GM18909 (cell line): ENCODE measurements around the gene CLSTN1.
"Not testable (repeated sequence)": the region's sequence is repeated elsewhere in the genome, so short reads cannot be mapped to it uniquely, and the experiment has no call there.

Experiments
- ATAC-seq: cut with Tn5 transposase; IDR thresholded peaks from one replicate; pipeline ENCODE4 v1.9.1; 2021; ENCODE audit warnings: mild to moderate bottlenecking; ENCODE audit not compliant: unreplicated experiment, poor library complexity

Gene CLSTN1

GRCh38 chr1:9770298-9770697 is 53.5 kb downstream of the CLSTN1 start:
- no peak for ATAC-seq

DNA sequence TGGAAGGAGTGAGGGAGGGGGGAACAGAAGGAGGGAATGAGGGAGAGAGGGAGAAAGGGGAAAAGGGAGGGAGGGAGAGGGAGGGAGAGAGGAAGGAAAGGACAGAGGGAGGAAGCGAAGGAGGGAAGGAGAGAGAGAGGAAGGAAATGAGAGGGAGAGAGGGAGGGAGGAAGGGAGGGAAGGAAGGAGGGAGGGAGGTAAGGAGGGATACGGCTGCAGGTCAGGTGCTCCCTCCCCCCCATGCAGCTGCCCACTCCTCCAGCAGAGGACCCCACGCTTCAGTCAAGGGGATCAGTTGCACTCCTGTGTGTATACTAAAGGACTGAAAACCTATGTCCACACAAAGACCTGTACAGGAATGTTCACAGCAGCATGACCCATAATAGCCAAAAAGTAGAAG is 54.8 kb downstream of the CLSTN1 start:
- ATAC-seq = no peak

DNA sequence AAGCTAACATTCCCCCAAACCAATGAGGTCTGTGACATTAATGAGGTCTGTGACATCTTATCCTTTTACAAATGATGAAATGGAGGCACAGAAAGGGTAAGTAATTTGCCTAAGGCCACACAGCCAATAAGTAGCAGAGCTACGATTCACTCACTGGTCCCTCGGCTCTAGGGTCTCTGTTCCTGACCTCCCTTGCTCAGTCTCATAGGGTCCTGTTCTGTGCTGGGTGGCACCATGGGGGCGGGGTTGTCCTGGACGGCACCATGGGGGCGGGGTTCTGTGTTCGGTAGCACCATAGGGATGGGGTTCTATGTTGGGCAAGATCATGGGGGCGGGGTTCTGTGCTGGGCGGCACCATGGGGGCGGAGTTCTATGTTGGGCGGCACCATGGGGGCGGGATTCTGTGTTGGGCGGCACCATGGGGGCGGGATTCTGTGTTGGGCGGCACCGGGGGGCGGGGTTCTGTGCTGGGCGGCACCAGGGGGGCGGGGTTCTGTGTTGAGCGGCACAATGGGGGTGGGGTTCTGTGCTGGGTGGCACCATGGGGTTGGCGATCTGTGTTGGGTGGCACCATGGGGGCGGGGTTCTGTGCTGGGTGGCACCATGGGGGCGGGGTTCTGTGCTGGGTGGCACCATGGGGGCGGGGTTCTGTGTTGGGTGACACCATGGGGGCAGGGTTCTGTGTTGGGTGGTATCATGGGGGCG is 55.6 kb downstream of the CLSTN1 start:
- no peak for ATAC-seq

DNA sequence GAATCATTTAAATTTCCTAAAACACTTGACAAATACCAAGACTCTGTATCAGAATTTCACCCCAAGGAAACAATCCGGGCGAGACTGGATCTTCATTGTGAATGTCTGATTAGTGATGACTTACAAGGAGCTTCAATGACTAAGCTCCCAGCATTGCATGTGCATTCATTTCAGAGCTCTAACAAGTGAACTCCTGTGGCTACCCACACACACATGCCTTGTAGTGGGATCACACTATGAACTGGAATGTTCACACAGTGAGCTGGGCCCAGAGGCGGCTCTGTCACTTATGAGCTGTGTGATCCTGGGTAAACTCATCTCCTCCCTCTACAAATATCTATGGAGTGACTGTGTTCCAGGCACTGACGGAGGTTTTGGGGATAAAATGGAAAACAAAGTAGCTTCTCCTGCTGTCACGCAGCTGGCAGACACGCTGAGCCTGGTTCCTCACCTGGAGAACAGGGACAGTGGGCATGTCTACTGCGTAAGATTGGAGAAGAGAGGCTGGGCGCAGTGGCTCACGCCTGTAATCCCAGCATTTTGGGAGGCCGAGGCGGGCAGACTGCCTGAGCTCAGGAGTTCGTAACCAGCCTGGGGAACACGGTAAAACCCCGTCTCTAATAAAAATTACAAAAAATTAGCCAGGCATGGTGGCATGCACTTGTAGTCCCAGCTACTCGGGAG is 56.9 kb downstream of the CLSTN1 start:
- ATAC-seq = no peak

DNA sequence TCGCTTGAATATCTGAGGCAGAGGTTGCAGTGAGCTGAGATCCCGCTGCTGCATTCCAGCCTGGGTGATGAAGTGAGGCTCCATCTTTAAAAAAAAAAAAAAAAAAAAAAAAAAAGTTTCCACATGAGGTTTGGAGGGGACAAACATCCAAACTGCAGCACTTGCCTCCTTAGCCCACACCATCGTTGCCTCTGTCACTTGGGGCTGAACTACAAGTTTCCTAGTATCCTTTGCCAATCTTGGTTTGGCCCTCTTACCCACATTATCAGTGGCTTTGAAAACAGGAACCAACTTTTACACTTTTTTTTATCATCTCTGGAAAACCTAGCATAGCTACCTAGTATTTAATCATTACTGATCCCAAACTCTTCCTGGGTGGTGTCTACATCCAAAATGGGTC is 59.2 kb downstream of the CLSTN1 start:
- ATAC-seq = no peak

- no peak for ATAC-seq
These were observed 59.9 kb downstream of the CLSTN1 start for GRCh38 chr1:9763914-9764313.

DNA sequence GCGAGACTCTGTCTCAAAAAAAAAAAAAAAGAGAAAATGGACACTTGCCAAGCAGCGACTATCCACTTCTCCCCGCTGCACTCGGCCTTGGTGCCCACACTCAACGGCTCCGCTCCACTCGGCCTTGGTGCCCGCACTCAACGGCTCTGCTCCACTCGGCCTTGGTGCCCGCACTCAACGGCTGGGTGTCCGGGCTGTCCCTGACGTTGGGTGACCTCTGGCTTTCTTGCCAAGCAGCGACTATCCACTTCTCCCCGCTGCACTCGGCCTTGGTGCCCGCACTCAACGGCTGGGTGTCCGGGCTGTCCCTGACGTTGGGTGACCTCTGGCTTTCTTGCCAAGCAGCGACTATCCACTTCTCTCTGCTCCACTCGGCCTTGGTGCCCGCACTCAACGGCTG is 61.3 kb downstream of the CLSTN1 start:
- ATAC-seq = not testable (repeated sequence)

DNA sequence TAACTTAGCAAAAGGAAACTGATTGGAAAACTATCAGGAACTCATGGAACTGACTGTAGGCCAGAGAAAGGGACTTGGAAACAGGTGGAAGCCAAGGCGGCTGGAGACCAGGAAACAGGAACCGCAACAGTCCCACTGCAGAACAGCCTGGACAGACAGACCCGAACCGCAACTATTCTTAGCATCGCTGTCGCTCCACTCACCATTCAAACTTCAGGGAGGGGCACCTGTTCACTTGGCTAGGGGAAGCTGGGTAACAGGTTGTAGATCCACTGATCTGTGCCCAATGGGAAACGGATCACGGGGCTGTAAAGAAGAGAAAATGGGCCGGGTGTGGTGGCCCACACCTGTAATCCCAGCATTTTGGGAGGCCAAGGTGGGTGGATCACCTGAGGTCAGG is 61.9 kb downstream of the CLSTN1 start:
- ATAC-seq = no peak

DNA sequence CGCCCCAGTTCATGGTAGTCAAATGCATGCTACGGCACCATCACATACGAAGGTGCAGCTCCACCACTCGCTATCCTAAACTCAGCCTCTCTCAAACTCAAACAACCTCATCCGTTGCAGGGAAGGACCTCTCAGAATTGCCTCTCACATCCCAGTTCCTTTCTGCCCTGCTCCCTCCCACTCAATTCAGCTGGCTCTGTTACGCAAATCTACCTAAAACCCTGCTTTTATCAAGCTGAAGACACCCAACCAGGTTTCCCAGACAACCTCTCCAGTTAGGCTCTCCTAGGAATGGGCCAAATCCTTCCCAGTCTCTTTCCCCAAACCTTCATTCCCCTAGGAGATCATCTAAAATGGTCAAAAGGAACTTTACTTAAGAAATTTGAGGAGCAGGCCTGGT is 62.9 kb downstream of the CLSTN1 start:
- ATAC-seq = no peak

DNA sequence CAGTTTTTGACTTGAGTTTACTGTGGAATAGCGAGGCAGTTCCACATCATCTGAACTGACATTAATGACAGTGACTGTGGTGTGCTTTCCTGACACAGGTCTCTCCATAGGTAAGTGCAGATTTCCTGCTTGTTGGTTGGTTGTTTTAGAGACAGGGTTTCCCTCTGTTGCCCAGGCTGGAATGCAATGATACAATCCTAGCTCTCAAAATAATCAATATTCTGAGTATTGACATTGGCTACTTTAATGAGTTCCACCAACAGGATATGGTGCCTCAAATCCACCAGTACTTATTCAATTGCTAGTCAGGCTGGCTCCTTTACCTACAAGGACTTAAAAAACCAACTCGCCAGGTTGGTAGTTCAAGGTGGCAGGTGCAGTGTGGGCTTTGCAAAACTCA is 63.8 kb downstream of the CLSTN1 start:
- no peak for ATAC-seq

GRCh38 chr1:9758559-9759121 is 65.1 kb downstream of the CLSTN1 start:
- ATAC-seq = no peak

DNA sequence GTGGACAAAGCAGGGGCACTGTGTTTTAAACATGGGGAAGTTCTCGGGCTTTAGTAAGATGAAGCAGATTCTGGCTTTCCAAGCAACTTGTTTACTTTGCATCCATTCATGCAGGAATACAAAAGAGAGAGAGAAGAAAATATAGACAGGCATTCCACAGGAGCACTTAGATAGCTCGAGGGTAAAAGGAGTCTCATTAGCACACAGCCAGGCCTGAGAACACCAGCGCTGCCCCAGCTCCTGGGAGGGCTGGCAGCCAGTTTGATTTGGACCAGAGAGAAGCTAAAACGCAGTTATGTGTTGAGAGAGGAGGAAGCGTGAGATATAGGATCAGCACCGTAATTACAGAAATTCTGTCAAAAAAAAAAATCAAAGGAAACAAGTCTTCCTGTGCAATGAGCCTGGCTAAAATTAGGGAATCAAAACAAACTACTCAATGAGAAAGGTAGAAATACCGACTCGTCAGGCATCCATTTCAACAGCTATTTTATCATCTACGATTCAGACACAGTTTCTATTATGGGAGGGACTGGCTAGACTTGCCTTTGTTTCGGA is 68.2 kb downstream of the CLSTN1 start:
- no peak for ATAC-seq

GRCh38 chr1:9753121-9753531 is 70.6 kb downstream of the CLSTN1 start:
- ATAC-seq = no peak

DNA sequence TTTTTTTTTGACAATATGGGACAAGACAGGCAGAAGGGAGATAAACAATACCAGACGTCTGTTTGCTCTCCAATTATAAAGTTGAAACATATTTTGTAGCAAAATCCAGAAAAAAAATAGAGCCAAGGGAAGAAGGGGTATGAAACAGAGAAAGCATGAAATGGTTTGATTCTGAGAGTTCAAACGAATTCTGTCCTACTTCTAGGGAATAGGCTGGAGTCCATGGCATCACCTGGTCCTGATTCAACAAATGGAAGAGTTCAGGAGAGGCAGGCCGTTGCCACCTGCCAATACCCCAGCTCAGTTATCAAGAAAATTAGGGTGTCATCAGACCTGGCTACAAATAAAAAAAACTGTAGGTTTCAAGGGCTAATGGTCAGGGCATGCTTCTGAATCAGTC is 71.8 kb downstream of the CLSTN1 start:
- ATAC-seq = no peak

GRCh38 chr1:9749361-9749760 is 74.4 kb downstream of the CLSTN1 start:
- ATAC-seq = no peak

GRCh38 chr1:9748391-9748790 is 75.4 kb downstream of the CLSTN1 start:
- not testable (repeated sequence) for ATAC-seq

DNA sequence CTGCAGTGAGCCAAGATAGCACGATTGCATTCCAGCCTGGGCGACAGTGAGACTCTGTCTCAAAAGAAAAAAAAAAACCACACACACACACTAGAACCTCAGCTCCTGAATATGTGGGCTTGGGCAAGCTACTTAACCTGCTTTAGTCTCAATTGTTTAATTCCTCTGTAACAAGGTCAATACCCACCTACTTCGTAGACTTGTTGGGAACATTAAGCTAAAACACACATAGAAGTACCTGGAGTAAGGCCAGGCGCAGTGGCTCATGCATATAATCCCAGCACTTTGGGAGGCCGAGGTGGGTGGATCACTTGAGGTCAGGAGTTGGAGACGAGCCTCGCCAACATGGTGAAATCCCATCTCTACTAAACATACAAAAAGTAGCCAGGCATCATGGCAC is 77.1 kb downstream of the CLSTN1 start:
- ATAC-seq = no peak

GRCh38 chr1:9746211-9746610 is 77.6 kb downstream of the CLSTN1 start:
- ATAC-seq = no peak

DNA sequence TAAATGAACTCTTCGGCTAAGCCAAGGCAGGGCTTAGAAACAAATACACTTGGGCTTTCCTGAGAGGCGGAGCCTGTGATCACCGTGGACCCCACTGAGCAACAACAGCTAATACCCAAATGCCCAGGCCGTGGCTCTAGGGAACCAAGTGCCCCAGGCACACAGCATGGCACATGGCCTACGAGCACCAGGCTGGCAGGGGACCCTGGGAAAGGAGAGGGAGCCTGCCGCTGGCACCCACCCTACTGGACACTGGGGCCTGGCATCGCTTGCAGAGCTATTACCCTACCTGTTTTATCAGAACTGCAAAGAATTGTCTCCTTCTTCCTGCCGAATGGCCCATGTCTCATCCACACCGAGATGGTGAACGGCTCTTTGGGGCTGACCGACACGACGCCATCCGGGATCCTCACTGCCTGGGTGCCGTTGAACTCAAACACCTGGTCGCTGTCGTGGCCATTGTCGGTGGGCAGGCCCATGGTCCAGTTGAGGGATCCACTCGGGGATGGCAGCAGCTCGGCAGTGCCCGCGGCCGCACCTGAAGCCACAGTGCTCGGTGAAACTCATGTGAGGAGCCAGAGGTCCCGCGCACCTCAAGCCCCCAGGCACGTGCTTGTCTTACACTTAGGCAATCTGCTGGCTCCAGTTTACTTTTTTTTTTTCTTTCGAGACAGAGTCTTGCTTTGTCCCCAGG is 79.5 kb downstream of the CLSTN1 start:
- no peak for ATAC-seq

- no peak for ATAC-seq
These were observed 86.1 kb downstream of the CLSTN1 start for GRCh38 chr1:9737671-9738070.

DNA sequence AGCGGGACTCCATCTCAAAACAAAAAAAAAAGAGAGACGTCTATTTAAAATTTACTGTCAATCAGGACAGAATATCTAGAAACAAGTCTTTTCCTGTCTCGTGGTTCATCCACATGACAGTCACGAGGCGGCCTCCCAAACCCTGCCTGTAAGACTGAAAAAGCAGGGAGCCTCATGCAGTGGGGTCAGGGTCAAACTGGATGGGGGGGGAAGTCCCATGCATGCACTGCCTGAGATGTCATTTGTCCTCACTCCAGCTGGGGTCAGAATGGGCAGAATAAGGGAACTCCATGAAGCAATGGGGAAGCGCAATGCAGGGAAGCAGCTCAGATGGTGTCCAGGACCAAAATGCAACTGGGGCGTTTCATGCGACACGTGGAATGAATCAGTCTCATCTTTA is 86.7 kb downstream of the CLSTN1 start:
- ATAC-seq = no peak
